ENCODE measurements around the gene UNC79.
"Not testable (repeated sequence)": the region's sequence is repeated elsewhere in the genome, so short reads cannot be mapped to it uniquely, and the experiment has no call there.

Gene UNC79

DNA sequence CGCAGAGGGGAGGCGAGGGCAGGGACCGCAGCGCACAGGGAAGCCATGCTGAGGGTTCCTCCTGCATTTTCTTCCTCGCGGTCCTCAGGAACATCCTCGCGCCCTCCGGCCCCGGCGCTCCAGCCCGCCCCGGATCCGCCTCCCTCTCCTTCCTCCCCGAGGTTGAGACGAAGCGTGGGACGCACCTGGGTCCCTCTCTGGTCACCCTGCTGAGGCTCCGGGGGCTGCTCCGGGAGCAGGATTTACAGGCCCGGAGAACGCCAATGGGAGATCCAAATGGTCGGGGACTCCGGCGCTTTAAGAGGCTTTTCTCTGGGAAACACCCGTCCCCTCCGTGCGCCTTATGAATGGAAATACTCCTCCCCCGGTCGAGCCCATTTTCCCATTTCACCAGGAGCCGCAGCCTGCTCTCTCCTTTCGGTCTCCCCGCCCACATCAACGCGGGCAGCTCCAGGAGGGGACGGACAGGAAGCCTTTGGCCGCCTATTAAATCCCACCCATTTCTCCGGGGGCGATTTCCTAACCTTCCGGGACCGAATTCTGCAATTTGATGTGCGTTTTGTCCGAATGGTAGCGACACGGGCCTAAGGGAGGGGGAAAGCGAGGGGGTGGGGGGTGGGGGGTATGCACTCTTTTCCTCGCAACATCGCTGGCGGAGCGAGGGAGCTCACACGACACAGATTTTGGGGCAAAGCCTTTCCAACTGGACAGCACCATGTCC, at the start of gene UNC79:
Gene UNC79 (plus strand): TSS at position 625 of the 721 bp plus-strand sequence. CDS start 91 bp downstream, at position 716.
- FAIRE-seq (no peak), DNase-seq (ENCODE audit: insufficient read length, low spot score) (no peak)

DNA sequence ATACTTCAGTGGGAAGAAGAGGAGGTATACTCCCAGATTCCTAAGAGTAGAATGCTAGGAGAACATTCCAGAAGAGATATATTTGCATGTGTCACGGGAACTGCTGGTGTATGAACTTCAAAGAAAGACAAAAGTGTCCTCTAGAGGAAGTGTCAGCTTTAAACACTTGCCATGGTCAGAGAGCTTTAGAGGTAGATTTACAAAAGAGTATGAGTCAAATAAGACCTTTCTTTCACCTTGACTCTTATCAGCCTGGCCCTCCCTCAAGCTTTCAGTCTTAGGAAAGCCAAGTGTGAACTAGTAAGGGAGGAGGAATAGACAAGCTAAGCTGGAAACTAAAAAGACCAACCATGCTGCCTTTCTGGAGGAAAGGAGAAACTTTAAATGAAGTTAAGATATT, 49.1 kb upstream of the UNC79 start:
- DNase-seq (ENCODE audit: insufficient read length, low spot score) (no peak), FAIRE-seq (no peak)

DNA sequence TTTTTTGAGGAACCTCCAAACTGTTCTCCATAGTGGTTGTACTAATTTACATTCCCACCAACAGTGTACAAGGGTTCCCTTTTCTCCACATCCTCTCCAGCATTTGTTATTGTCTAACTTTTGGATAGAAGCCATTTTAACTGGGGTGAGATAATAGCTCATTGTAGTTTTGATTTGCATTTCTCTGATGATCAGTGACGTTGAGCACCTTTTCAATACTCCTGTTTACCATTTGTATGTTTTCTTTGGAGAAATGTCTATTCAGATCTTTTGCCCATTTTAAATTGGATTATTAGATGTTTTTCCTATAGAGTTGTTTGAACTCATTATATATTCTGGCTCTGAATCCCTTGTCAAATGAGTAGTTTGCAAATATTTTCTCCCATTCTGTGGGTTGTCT, 46.5 kb upstream of the UNC79 start:
- FAIRE-seq = not testable (repeated sequence)

GRCh38 chr14:93395231-93395630, 35.5 kb upstream of the UNC79 start:
- DNase-seq (ENCODE audit: insufficient read length, low spot score) (no peak), FAIRE-seq (no peak)

More for the DNA sequence above, 46.5 kb upstream of the UNC79 start:
- DNase-seq (ENCODE audit: insufficient read length, low spot score) = not testable (repeated sequence)

DNA sequence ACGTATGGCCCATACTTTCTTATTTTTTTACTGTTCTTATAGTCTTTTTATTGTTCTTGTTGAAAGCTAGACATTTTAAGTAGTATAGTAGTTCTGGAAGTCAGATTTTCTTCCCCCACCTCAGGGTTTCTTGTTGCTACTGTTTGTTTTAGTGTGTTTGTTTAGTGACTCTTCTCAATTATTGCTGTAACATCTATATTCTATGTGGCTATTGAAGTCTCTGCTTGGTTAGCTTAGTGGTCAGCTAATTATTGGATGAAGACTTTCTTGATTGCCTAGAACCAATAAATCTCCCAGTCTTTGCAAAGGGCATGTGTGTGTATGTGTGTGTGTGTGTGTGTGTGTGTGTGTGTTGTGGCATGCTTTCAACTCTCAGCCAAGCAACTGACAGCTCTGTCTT, 34.3 kb upstream of the UNC79 start:
- FAIRE-seq = no peak
- DNase-seq (ENCODE audit: insufficient read length, low spot score) = no peak

- DNase-seq (ENCODE audit: insufficient read length, low spot score) = no peak
- no peak for FAIRE-seq
Observed at GRCh38 chr14:93398491-93398890, 32.2 kb upstream of the UNC79 start.

- no peak for FAIRE-seq
Observed at GRCh38 chr14:93402951-93403350, 27.8 kb upstream of the UNC79 start.

DNA sequence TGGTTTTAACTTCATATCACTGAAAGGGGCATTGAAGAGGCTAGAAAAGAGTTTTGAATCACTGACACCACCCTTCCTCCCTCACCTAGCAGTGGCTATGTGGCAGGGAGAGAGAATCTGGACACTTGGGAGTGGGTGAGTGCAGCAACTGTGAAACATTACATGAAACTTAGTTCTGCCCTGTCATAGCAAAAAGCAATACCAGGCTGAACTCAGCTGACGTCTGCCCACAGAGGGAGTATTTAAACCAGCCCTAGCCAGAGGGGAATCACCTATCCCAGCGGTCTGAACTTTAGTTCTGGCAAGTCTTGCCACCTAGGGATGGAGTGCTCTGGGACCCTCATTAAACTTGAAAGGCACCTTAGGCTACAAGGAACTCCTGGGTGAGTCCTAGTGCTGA, 20.7 kb upstream of the UNC79 start:
- DNase-seq (ENCODE audit: insufficient read length, low spot score) = no peak
- no peak for FAIRE-seq

More at GRCh38 chr14:93402951-93403350, 27.8 kb upstream of the UNC79 start:
- DNase-seq (ENCODE audit: insufficient read length, low spot score) = no peak

- DNase-seq (ENCODE audit: insufficient read length, low spot score) (no peak), FAIRE-seq (no peak)
Observed at GRCh38 chr14:93410893-93411292, 19.8 kb upstream of the UNC79 start.

DNA sequence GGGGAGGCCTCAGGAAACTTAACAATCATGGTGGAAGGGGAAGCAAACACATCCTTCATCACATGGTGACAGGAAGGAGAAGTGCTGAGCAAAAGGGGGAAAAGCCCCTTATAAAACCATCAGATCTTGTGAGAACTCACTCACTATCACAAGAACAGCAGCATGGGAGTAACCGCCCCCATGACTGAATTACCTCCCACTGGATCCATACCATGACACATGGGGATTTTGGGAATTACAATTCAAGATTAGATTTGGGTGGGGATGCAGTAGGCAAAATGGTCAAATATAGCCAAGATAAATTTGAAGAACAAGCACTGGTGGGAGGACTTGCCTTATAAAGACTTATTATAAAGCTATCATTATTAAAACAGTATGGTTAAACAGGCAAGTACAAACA, 5.6 kb upstream of the UNC79 start:
- not testable (repeated sequence) for DNase-seq (ENCODE audit: insufficient read length, low spot score); FAIRE-seq

- no peak for FAIRE-seq
Observed at GRCh38 chr14:93426750-93427149, 4.0 kb upstream of the UNC79 start.

GRCh38 chr14:93431036-93431670, 414 bp downstream of the UNC79 start:
- no peak for FAIRE-seq
- no peak for DNase-seq (ENCODE audit: insufficient read length, low spot score)

More at GRCh38 chr14:93426750-93427149, 4.0 kb upstream of the UNC79 start:
- DNase-seq (ENCODE audit: insufficient read length, low spot score) = no peak

DNA sequence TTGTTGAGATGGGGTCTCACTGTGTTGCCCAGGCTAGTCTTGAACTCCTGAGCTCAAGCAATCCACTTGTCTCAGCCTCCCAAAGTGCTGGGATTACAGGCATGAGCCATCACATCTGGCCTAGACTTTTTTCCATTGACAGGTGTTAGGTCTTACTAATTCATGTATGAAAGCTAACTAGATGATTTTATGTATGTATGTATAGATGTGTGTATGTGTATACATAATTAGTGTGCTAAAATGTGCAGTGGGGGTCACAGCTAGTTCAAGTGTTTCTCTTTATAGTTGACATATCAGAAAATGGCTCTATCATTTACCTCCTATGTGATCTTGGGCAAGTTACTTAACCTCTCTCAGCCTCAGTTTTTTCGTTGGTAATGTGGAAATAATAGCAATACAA, 23.5 kb downstream of the UNC79 start:
- FAIRE-seq (no peak), DNase-seq (ENCODE audit: insufficient read length, low spot score) (no peak)

DNA sequence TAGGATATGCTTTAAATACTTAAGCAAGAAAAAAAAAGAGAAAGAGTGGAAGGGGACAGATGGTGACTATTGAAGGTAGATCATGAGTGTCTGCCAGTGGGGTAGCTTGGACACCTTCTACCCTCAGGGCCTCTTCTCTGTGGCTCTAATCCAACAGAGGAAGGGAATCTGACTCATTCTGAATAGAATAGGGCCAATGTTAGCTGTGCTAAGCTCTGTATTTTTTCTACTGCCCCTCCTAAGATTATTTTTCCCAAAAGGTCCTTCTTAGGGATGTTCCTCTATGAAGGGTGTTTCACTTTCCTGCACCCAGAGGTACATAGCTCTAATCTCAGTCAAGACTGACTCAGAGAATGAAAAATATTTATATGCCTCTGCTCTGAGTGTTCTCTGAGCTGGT, 25.6 kb downstream of the UNC79 start:
- DNase-seq (ENCODE audit: insufficient read length, low spot score) (no peak), FAIRE-seq (no peak)

DNA sequence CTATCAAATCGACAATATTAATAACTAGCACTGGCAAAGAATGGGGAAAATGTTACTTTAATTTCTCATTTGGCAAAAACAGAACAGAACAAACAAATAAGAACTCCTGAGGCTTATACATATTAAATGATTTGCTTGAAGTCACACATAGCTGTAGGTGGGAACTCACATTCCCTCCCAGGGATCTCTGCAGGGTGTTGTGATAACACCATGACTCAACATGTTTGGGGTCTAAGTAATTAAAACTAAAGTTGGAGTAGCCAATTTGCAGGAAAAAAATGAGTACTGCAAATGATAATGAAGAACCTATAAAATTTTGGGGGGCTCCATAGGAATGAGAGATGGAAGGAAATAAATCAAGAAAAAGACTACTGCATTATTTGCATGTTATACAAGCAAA, 27.5 kb downstream of the UNC79 start:
- DNase-seq (ENCODE audit: insufficient read length, low spot score) = no peak
- FAIRE-seq = no peak

GRCh38 chr14:93462479-93462878, 31.7 kb downstream of the UNC79 start:
- no peak for FAIRE-seq
- DNase-seq (ENCODE audit: insufficient read length, low spot score) = no peak

DNA sequence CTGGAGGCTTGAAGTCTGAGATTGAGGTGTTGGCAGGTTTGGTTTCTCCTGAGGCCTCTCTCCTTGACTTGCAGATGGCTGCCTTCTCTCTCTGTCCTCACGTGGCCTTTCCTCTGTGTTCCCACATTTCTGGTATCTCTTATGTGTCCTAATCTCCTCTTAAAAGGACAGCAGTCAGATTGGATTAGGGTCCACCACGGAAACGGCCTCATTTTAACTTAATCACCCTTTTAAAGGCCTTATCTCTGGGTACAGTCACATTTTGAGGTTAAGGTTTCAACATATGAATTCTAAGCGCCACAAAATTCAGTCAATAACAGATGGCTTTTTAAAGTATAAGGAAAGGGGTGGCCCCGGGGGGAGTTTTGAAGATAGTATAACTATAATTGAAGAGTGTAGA, 33.5 kb downstream of the UNC79 start:
- no peak for FAIRE-seq
- no peak for DNase-seq (ENCODE audit: insufficient read length, low spot score)

DNA sequence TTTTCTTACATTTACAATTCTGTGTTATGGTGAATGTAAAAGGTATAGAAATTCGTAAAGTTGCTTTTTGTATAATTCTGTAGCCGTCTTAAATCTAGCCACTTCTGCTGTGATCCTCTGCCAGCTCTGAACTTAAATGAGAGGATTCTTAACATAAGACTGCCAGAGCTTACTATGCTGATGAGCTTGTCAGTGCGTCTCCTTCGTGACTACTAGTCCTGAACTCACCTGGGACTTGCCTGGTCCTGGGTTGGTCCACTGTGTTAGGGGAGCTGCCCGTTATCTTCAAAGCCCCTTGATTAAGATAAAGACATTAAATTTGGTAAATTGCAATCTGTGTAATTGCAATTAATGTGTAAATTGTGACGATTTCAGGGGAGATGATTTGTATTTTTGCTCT, 44.7 kb downstream of the UNC79 start:
- DNase-seq (ENCODE audit: insufficient read length, low spot score) (no peak), FAIRE-seq (no peak)

GRCh38 chr14:93476305-93476704, 45.6 kb downstream of the UNC79 start:
- no peak for DNase-seq (ENCODE audit: insufficient read length, low spot score)
- FAIRE-seq = no peak

- FAIRE-seq; DNase-seq (ENCODE audit: insufficient read length, low spot score): not testable (repeated sequence)
Observed at GRCh38 chr14:93479074-93479473, 48.3 kb downstream of the UNC79 start.

DNA sequence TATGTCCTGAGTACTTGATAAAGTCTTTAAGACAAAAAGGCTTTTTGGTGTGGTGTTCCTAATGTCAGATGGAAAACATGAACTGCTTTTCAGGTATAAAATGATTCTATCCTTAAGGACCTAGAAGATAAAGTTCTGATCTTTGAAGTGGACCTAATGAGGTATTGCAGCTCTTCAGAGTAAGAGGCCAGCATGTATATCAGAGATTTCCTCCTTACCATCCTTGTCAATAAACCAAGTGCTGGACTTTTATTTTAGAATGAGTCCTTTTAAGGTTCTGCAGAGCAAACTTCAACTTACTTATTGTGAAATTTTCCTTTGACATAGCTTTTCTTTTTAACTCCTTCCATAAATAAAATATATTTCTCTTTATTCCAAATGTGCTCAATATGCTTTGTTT, 50.1 kb downstream of the UNC79 start:
- FAIRE-seq = no peak
- no peak for DNase-seq (ENCODE audit: insufficient read length, low spot score)

DNA sequence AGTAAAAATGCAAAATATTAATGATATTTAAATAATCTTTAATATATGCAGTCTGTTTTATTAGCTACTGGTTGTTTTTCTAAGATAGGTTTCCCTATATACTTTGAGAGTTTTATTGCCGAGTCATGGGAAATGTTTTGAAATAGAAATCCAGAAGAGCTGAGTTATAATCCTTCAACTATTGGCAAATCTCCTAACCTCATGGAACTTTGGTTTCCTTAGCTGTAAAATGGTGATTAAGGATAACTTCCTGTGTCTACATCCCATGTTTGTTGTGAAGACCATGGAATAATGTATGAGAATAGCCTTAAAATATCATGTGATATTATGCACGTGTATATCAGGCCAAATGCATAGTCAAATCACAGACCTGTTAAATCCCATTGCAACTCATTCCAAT, 51.0 kb downstream of the UNC79 start:
- FAIRE-seq (no peak), DNase-seq (ENCODE audit: insufficient read length, low spot score) (no peak)

All from GM19239 (cell line).